Inflammatory macrophage (primary cell): ENCODE results near the gene PRSS8.

ENCODE experiments used
- DNase-seq, 2 donors: peaks; one replicate each; pipeline ENCODE4 v3.0.0-alpha.2; 2020 to 2022

Gene PRSS8

DNA sequence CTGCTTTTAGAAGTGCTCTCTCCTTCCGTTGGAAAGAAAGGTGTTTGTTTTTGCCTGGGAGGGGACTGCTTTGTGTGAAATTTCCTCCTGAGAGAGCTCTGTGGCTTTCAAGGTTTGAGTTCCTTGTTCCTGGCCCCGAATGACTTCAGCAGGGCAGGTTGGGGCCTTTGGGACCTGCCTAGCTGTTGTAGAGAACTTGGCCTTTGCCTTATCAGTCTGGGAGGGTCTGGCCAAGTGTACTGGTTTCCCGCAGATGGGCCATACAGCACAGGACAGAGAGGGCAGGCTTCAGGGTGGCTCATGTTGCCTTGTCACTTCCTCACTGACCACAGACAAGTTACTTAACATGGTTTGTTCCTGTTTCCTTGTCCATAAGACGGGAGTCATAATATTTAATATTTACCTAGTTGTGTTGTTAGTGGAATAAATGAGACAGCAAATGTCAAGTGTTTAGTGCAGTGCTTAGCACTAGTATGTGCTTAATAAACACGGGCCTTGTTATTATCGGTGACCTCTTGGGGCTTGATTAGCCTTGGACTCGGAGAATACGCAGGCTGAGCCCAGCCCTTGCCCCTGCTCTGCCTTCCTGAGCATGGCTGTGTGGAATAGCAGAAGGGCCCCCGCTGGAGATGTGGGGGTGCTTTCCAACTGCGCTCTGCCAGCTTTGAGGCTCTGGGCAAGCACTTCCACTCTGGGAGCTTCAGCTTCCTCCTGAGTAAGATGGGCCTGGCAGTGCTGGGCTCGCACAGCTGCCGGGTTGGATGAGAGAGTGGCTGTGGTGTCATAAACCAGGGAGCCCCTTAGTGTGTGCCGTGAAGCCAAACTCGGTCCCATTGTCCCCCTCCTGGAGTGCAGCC is 6.6 kb downstream of the PRSS8 start:
- peak; percentile 94 to 95 for DNase-seq

DNA sequence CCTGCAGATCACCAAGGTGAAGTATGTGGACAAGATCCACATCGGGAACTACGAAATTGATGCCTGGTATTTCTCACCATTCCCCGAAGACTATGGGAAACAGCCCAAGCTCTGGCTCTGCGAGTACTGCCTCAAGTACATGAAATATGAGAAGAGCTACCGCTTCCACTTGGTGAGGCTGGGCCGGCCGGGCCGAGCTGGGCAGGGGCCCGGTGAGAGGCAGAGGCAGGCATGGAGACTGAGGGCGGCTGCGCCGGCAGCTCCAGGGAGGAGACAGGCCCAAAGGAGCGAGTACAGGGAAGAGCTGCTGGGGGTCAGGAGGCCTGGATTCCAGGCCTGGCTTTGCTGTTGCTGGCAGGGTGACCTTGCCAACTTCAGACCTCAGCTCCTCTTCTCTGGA is 8.3 kb downstream of the PRSS8 start:
- no peak for DNase-seq

GRCh38 chr16:31125844-31126243 is 9.7 kb downstream of the PRSS8 start:
- no peak for DNase-seq

DNA sequence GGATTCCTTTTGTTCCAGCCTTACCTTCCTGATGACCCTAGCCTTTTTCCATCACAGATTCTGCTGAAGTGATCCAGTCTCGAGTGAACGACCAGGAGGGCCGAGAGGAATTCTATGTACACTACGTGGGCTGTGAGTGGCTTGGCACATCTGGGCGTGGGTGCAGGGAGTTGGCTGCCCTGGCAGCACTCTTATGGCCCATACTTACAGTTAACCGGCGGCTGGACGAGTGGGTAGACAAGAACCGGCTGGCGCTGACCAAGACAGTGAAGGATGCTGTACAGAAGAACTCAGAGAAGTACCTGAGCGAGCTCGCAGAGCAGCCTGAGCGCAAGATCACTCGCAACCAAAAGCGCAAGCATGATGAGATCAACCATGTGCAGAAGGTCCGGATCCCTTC is 15.4 kb downstream of the PRSS8 start:
- no peak for DNase-seq

DNA sequence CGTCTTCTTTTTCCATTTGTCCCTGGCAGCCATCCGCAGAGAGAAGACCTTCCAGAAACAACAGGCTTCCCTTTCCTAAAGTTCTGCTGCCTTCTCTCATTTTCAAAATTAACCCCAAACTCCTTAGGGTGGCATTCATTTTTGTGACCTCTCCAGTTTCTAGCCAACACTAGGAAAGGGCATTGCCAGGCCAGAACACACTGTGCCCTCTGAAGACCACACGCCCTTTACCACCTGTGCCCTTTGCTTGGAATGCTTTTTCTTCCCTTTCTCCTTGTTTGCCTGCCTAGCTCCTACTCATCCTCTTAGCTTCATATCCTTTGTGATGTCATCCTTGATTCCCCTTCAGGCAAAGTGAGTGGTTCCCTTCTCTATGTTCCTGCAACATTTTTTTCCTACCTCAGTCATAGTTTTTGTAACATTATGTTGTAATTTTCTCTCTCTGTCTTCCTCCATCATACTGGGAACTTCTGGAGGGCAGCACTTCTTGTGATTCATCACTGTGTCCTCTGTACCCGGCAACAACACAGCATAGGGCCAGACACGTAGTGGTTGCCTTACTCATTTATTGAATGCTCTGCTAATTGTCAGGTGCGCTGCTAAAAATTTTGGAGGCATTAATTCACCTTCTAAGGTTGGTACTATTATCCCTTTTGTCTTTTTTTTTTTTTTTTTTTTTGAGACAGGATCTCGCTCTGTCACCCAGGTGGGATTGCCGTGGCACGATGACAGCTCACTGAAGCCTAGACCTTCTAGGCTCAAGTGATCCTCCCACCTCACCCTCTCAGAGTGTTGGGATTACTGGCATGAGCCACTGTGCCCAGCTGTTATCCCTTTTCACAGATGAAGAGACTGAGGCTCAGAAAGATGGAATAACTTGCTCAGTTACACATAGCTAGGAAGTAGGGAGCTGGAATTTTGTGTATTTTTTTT is 17.0 kb downstream of the PRSS8 start:
- peak; percentile 81 to 90 for DNase-seq

GRCh38 chr16:31117384-31118222 is 17.9 kb downstream of the PRSS8 start, which contains the start of gene KAT8:
Gene KAT8 (plus strand): TSS chr16:31117664. CDS start chr16:31117682, 18 bp downstream.
- DNase-seq = peak; percentile 99 to 100

DNA sequence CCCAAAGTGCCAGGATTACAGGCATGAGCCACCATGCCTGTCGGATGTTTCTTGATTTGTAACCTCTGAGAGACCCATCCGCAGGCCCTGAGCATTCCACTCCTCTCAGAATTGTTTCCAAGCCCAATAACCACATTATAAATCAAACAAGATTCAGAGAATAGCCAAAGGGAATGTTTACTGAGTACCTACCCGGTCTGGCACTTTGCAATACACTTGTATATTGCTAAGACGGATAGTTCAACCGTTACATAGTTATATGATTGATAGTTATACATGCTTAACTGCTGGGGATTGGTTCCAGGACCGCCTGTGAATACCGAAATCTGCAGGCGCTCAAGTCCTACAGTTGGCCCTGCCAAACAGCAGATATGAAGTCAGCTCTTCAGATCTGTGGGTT is 21.1 kb downstream of the PRSS8 start:
- no peak for DNase-seq

GRCh38 chr16:31113121-31114120 is 22.1 kb downstream of the PRSS8 start:
- peak; percentile 88 to 92 for DNase-seq

DNA sequence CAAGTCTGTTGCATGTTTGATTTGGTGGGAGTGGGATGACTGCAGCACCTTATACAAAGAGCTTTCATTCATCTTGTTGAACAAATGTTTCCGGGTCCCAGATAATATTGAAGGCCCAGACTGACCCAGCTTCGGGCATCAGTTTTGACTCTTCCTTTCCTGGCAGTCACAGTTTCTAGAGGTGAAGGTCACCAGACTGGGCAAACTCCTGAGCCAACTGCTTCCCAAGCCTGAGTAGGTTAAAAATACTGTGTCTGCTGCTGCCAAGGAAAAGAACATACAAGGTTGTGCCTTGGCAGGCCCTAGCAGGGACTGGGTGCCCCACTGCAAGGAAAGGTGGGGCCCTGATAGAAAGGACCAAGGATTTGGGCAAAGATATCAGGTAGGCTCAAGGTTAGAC is 22.8 kb downstream of the PRSS8 start:
- DNase-seq = no peak

DNA sequence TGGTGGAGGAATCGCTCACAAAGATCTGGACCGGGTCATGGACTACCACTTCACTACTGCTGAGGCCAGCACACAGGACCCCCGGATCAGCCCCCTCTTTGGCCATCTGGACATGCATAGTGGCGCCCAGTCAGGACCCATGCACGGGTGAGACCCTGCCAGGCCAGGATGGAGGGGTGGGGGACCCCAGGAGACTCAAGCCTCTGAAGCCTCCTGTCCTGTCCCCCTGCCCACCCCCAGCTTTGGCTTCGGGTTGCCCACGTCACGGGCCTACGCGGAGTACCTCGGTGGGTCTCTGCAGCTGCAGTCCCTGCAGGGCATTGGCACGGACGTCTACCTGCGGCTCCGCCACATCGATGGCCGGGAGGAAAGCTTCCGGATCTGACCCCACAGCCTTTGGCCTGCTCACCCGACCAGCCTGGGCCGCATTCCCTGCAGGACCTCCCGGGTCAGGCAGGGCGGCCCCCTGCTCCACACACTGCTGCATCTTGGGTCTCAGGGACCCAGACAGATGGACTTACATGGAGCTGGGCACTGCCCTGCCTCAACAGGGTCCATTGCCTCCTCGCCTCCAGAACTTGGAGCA is 23.6 kb downstream of the PRSS8 start:
- no peak for DNase-seq

DNA sequence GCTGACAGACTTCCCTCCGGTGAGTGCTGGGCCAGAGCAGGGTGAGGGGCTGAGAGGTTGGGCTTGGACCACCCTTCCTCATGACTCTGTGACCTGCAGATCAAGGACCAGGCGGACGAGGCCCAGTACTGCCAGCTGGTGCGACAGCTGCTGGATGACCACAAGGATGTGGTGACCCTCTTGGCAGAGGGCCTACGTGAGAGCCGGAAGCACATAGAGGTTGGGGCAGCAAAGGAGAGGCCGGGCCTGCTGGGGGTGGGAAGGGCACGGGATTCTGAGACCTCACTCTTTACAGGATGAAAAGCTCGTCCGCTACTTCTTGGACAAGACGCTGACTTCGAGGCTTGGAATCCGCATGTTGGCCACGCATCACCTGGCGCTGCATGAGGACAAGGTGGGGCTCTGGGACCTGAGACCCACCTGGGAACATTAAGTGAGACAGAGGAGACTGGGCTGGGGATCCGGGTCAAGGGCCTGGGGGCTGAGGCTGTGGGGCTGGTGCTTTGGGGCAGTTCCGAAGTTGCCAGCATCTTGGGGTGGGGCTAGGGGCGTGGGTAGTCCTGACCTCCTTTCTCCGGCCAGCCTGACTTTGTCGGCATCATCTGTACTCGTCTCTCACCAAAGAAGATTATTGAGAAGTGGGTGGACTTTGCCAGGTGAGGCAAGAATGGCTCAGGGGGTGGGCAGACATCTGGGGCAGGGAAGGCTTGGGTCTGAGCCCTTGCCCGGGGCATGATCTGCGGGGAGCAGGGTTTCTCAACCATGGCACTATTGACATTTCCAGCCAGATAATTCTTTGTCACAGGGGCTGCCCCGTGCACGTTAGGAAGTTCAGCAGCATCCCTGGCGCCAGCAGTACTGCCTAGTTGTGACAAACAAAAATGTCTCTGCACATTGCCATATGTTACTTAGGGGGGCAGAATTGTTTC is 25.2 kb downstream of the PRSS8 start:
- DNase-seq = no peak

DNA sequence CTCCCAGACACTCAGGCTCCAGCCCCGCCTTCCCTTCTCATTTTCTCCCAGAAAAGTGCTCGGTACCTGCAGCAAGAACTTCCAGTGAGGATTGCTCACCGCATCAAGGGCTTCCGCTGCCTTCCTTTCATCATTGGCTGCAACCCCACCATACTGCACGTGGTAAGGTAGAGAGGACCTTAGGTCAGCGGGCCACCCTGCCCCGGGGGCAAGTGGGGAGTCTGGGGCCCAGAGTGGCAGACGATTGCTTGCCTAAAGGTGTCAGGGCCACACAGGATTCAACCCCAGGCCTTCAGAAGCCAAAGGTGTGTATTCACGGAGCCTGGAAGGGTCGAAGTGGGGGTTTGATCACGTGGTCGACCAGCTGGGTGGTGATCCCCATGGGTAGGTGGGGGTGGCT is 25.9 kb downstream of the PRSS8 start:
- DNase-seq = no peak

GRCh38 chr16:31108794-31109558 is 26.6 kb downstream of the PRSS8 start:
- no peak for DNase-seq

- peak; percentile 77 to 89 for DNase-seq
Measured at GRCh38 chr16:31108035-31108793, 27.3 kb downstream of the PRSS8 start, which contains the start of gene BCKDK. Gene BCKDK (plus strand): TSS chr16:31108386. CDS start chr16:31109224, 838 bp downstream.

DNA sequence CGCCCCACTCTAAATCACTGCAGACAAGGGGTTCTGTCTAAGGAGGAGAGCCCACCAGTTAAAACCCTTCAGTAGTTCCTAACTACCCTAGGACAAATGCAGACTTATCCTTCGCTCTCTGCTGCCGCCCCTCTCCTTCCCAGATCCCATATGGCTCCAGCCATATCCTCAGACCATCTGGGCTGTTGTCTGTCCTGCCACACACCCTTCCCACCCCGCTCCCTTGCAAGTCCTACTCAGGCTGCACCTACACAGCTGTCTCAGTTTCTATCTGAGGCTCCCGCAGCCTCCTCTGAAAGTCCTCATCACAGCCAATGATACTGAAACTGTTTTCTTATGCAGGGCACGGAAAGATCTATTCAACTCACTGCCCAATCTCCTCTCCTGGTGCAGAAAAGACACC is 28.1 kb downstream of the PRSS8 start:
- no peak for DNase-seq

DNA sequence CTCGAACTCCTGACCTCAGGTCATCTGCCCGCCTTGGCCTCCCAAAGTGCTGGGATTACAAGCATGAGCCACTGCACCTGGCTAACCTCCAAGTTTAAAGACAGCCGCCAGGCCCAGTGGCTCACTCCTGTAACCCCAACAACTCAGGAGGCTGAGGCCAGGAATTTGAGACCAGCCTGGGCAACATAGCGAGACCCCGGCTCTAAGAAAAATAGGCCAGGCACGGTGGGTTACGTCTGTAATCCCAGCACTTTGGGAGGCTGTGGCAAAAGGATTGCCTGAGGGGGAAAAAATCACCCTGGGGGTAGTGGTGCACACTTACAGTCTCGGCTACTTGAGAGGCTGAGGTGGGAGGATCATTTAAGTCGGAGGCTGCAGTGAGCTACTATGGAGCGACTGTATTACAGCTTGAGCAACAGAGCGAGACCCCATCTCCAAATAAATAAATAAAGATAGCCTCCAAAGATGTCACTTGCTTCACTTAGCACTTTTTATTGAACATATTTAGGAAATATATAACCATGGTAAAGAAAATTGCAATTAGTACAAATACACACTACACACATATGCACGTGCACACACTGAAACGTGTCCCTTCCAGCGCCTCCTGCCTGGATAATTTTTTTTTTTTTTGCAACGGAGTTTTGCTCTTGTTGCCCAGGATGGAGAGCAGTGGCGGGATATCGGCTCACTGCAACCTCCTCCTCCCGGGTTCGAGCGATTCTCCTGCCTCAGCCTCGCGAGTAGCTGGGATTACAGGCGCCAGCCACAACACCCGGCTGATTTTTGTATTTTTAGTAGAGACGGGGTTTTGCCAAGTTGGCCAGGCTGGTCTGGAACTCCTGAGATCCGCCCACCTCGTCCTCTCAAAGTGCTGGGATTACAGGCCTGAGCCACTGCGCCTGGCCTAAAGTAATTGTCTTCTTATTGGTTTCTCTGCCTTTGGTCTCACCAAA is 28.7 kb downstream of the PRSS8 start:
- DNase-seq = no peak
